ENCODE results near the gene SMIM20. TPM values are rescaled to one million over a fixed set of nuclear protein-coding genes. Genes with fewer than 3 reads are reported as not detected.

Gene SMIM20
- total RNA-seq, 4 donors from 2014 or later: 3.6 to 19.8 (median 15.5) TPM

- no peaks in the 10 kb centered on the region for H3K4me1 ChIP-seq
- H3K36me3 ChIP-seq: no peaks in the 10 kb centered on the region
- no peaks in the 10 kb centered on the region for H3K9me3 ChIP-seq
- TF ChIP-seq CTCF (IDR thresholded peaks at IDR 0.05) (no peak), POLR2A (IDR thresholded peaks at IDR 0.05) (no peak)
- intact Hi-C loops (cut with DNase I): no loop called here
- no peak overlapping the region for H3K27ac ChIP-seq
- H3K4me3 ChIP-seq: no peak overlapping the region
- DNase-seq: no peak
- H3K27me3 ChIP-seq: peaks cover 0 to 53% (median 0%) of the 10 kb centered on the region in 4 donors
- WGBS, 2 donors: 42 to 58% methylated on average over 1 of the region's 1 CpG
These were observed 34.0 kb downstream of the SMIM20 start for GRCh38 chr4:25948051-25948450.

GRCh38 chr4:25949173-25949748 lies 35.2 kb downstream of the SMIM20 start:
- Histone ChIP-seq H3K27ac (no peak overlapping the region), H3K4me3 (no peak overlapping the region), H3K9me3 (no peaks in the 10 kb centered on the region), H3K36me3 (no peaks in the 10 kb centered on the region), H3K27me3 (peaks cover 0 to 60% (median 0%) of the 10 kb centered on the region in 4 donors), H3K4me1 (peaks cover 0 to 8% (median 0%) of the 10 kb centered on the region in 3 donors)
- DNase-seq: no peak
- WGBS, 2 donors: 54 to 66% methylated on average over 6 of the region's 6 CpGs
- intact Hi-C loops (cut with DNase I): no loop called here
- no peak for TF ChIP-seq CTCF (IDR thresholded peaks at IDR 0.05)
- no peak for TF ChIP-seq POLR2A (IDR thresholded peaks at IDR 0.05)

GRCh38 chr4:25949994-25950393 lies 36.0 kb downstream of the SMIM20 start:
- 80 to 85% methylated on average over 8 of the region's 8 CpGs for WGBS, 2 donors
- TF ChIP-seq CTCF (IDR thresholded peaks at IDR 0.05): no peak
- TF ChIP-seq POLR2A (IDR thresholded peaks at IDR 0.05): no peak
- Histone ChIP-seq H3K9me3 (no peaks in the 10 kb centered on the region), H3K27me3 (peaks cover 0 to 67% (median 0%) of the 10 kb centered on the region in 4 donors), H3K27ac (no peak overlapping the region), H3K4me1 (peaks cover 0 to 8% (median 0%) of the 10 kb centered on the region in 3 donors), H3K4me3 (no peak overlapping the region), H3K36me3 (no peaks in the 10 kb centered on the region)
- no peak for DNase-seq
- intact Hi-C loops (cut with DNase I): no loop called here

GRCh38 chr4:25950461-25951389 lies 36.7 kb downstream of the SMIM20 start:
- TF ChIP-seq CTCF (IDR thresholded peaks at IDR 0.05) (no peak), POLR2A (IDR thresholded peaks at IDR 0.05) (no peak)
- no peak for DNase-seq
- no peaks in the 10 kb centered on the region for H3K36me3 ChIP-seq
- no peak overlapping the region for H3K27ac ChIP-seq
- peaks cover 0 to 71% (median 0%) of the 10 kb centered on the region in 4 donors for H3K27me3 ChIP-seq
- no peaks in the 10 kb centered on the region for H3K9me3 ChIP-seq
- intact Hi-C loops (cut with DNase I): no loop called here
- no peak overlapping the region for H3K4me3 ChIP-seq
- H3K4me1 ChIP-seq: peaks cover 0 to 8% (median 0%) of the 10 kb centered on the region in 3 donors
- WGBS, 2 donors: 68 to 76% methylated on average over 10 of the region's 10 CpGs

GRCh38 chr4:25951390-25951952 lies 37.5 kb downstream of the SMIM20 start:
- intact Hi-C loops (cut with DNase I): no loop called here
- no peaks in the 10 kb centered on the region for H3K9me3 ChIP-seq

More at GRCh38 chr4:25951390-25951952, 37.5 kb downstream of the SMIM20 start:
- H3K27me3 ChIP-seq: peaks cover 0 to 70% (median 0%) of the 10 kb centered on the region in 4 donors
- no peak overlapping the region for H3K4me3 ChIP-seq
- H3K36me3 ChIP-seq: no peaks in the 10 kb centered on the region
- no peak overlapping the region for H3K27ac ChIP-seq
- WGBS, 2 donors: 62 to 69% methylated on average over 5 to 6 of the region's 6 CpGs
- TF ChIP-seq POLR2A (IDR thresholded peaks at IDR 0.05) (no peak), CTCF (IDR thresholded peaks at IDR 0.05) (no peak)
- H3K4me1 ChIP-seq: peaks cover 0 to 8% (median 0%) of the 10 kb centered on the region in 3 donors
- DNase-seq: no peak

Data from esophagus squamous epithelium (tissue), 5 donors.